ENCODE data around the gene ZNF200. TPM values are rescaled to one million over a fixed set of nuclear protein-coding genes. Genes with fewer than 3 reads are reported as not detected.

ZNF200 gene
- total and polyA plus RNA-seq, 2 donors (not counting 1 experiment from before 2014, with no cell fraction given): 2.7 to 20.1 TPM

DNA sequence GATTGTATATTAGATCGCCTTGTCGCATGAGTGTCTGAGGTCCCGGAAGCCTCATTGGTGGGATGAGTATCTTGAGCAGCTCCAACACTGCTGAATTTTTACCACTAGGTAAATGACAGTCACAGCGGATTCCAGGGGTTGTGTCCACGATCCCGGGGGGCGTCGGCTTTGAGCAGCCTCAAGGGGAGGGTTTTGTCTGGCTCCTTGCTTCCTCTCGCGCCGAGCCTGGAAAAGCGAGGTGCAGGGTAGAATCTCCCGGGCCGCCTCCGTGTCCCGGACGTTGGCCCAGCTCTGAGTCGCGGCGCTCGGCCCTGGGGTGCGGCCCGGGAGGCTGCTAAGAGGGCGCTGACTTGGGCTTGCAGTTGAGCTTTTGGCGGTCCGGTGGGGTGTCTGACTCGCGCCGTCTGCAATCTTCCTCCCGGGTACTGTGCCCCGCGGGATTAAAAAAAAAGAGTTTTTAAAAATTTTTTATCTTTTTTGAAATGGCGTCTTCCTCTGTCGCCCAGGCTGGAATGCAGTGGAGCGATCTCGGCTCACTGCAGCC, 42.4 kb downstream of the ZNF200 start:
- H3K4me2 ChIP-seq (replicated peaks; ENCODE audit: low read depth, low read length, poor library complexity, severe bottlenecking): no peak overlapping the region
- H3K27ac Mint-ChIP-seq: no peak overlapping the region
- no peak for ATAC-seq (ENCODE audit: low read depth)
- H3K36me3 ChIP-seq (replicated peaks in 1 of 2; ENCODE audit: control extremely low read depth in 1 of 2, control insufficient read depth in 1 of 2, extremely low read depth in 1 of 2, insufficient read depth in 2 of 2, low read length in 1 of 2): no peaks in the 10 kb centered on the region
- H3K9ac ChIP-seq (ENCODE audit: low read length): no peak overlapping the region
- H2AFZ ChIP-seq (ENCODE audit: insufficient read depth, low read depth, low read length, poor library complexity, severe bottlenecking): no peak overlapping the region
- H3K9me3 Mint-ChIP-seq (ENCODE audit: insufficient read depth): no peaks in the 10 kb centered on the region
- POLR2A ChIA-PET: no interaction called here
- H3K9me3 ChIP-seq (ENCODE audit: control extremely low read depth in 1 of 3, control insufficient read depth in 2 of 3, insufficient read depth in 1 of 3, low read length in 2 of 3): peaks cover 0 to 71% (median 9%) of the 10 kb centered on the region in 3 donors
- intact Hi-C loops (cut with micrococcal nuclease): no loop called here
- no peaks in the 10 kb centered on the region for H3K79me2 ChIP-seq (ENCODE audit: control insufficient read depth, insufficient read depth, low read length)
- WGBS (ENCODE audit: insufficient coverage): 53% methylated on average over 35 of the region's 36 CpGs
- H3K4me1 Mint-ChIP-seq: peaks cover 33% of the 10 kb centered on the region
- no peak overlapping the region for H3K4me3 ChIP-seq (ENCODE audit: control extremely low read depth in 1 of 5, extremely low read depth in 1 of 5, insufficient read depth in 1 of 5, low read depth in 2 of 5, low read length in 4 of 5)
- peaks cover 62% of the 10 kb centered on the region for H3K27me3 Mint-ChIP-seq
- no peak overlapping the region for H3K4me3 Mint-ChIP-seq
- H4K20me1 ChIP-seq (ENCODE audit: control insufficient read depth, insufficient read depth, low read length, poor library complexity, severe bottlenecking): no peaks in the 10 kb centered on the region
- no peak overlapping the region for H3K27ac ChIP-seq (ENCODE audit: low read length in 2 of 2)
- CTCF ChIA-PET: no interaction called here
- H3K27me3 ChIP-seq (replicated peaks in 1 of 4; ENCODE audit: control extremely low read depth in 1 of 4, control insufficient read depth in 3 of 4, insufficient read depth in 4 of 4, low read length in 3 of 4): peaks cover 0 to 88% (median 62%) of the 10 kb centered on the region in 4 experiments
- peaks cover 27 to 29% of the 10 kb centered on the region in 2 donors for H3K4me1 ChIP-seq (ENCODE audit: control insufficient read depth in 2 of 2, insufficient read depth in 2 of 2, low read length in 2 of 2)
- TF ChIP-seq, protein P1, sequence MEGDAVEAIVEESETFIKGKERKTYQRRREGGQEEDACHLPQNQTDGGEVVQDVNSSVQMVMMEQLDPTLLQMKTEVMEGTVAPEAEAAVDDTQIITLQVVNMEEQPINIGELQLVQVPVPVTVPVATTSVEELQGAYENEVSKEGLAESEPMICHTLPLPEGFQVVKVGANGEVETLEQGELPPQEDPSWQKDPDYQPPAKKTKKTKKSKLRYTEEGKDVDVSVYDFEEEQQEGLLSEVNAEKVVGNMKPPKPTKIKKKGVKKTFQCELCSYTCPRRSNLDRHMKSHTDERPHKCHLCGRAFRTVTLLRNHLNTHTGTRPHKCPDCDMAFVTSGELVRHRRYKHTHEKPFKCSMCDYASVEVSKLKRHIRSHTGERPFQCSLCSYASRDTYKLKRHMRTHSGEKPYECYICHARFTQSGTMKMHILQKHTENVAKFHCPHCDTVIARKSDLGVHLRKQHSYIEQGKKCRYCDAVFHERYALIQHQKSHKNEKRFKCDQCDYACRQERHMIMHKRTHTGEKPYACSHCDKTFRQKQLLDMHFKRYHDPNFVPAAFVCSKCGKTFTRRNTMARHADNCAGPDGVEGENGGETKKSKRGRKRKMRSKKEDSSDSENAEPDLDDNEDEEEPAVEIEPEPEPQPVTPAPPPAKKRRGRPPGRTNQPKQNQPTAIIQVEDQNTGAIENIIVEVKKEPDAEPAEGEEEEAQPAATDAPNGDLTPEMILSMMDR (IDR thresholded peaks at IDR 0.05): no peak
- no peak for TF ChIP-seq EZH2 (IDR thresholded peaks at IDR 0.05; ENCODE audit: borderline replicate concordance, insufficient read depth, low read depth, low read length, poor library complexity, severe bottlenecking)
- no peak for DNase-seq

DNA sequence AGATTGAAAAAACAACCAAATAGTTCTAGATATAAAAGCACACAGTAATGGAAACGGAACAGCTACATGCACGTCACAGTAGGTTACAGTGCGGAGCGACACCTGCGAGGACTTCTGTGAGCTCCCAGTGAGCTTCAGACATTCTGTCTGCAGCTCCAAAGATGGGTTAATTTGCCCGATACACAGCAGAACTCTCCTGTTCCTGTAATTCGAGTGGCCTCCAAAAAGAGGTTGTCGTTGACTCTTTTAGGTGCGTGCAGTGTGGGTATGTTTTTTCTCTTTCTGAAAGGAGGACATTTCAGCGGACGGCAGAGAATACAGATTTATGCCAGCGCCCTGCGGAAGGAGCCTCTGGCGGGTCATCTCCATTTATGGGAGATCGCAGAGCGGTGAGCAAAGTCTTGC, 44.0 kb downstream of the ZNF200 start:
- Mint-ChIP-seq H3K27me3 (peaks cover 72% of the 10 kb centered on the region), H3K9me3 (ENCODE audit: insufficient read depth) (no peaks in the 10 kb centered on the region), H3K4me3 (peak overlapping the region; percentile 51), H3K27ac (peak overlapping the region; percentile 53), H3K4me1 (peaks cover 34% of the 10 kb centered on the region)
- ATAC-seq (ENCODE audit: low read depth) (no peak), DNase-seq (peak; percentile 55)
- Histone ChIP-seq H3K9ac (ENCODE audit: low read length) (no peak overlapping the region), H3K79me2 (ENCODE audit: control insufficient read depth, insufficient read depth, low read length) (no peaks in the 10 kb centered on the region), H3K4me3 (ENCODE audit: control extremely low read depth in 1 of 5, extremely low read depth in 1 of 5, insufficient read depth in 1 of 5, low read depth in 2 of 5, low read length in 4 of 5) (no peak overlapping the region), H2AFZ (ENCODE audit: insufficient read depth, low read depth, low read length, poor library complexity, severe bottlenecking) (no peak overlapping the region), H3K4me2 (replicated peaks; ENCODE audit: low read depth, low read length, poor library complexity, severe bottlenecking) (peak overlapping the region; percentile 1), H3K9me3 (ENCODE audit: control extremely low read depth in 1 of 3, control insufficient read depth in 2 of 3, insufficient read depth in 1 of 3, low read length in 2 of 3) (peaks cover 0 to 80% (median 11%) of the 10 kb centered on the region in 3 donors), H3K36me3 (replicated peaks in 1 of 2; ENCODE audit: control extremely low read depth in 1 of 2, control insufficient read depth in 1 of 2, extremely low read depth in 1 of 2, insufficient read depth in 2 of 2, low read length in 1 of 2) (no peaks in the 10 kb centered on the region), H3K27me3 (replicated peaks in 1 of 4; ENCODE audit: control extremely low read depth in 1 of 4, control insufficient read depth in 3 of 4, insufficient read depth in 4 of 4, low read length in 3 of 4) (peaks cover 0 to 97% (median 73%) of the 10 kb centered on the region in 4 experiments), H3K27ac (ENCODE audit: low read length in 2 of 2) (no peak overlapping the region), H3K4me1 (ENCODE audit: control insufficient read depth in 2 of 2, insufficient read depth in 2 of 2, low read length in 2 of 2) (peaks cover 27 to 29% of the 10 kb centered on the region in 2 donors), H4K20me1 (ENCODE audit: control insufficient read depth, insufficient read depth, low read length, poor library complexity, severe bottlenecking) (no peaks in the 10 kb centered on the region)
- CTCF ChIA-PET: interaction anchor here (0.6 kb wide), 1 partner anchor 17 kb away, joined by 3 read pairs; no protein-coding TSS in a partner anchor
- POLR2A ChIA-PET: no interaction called here
- 18% methylated on average over 15 of the region's 16 CpGs for WGBS (ENCODE audit: insufficient coverage)
- TF ChIP-seq, protein P1 (IDR thresholded peaks at IDR 0.05): no peak
- TF ChIP-seq EZH2 (IDR thresholded peaks at IDR 0.05; ENCODE audit: borderline replicate concordance, insufficient read depth, low read depth, low read length, poor library complexity, severe bottlenecking): no peak
- intact Hi-C loops (cut with micrococcal nuclease): loop anchor here (2.0 kb wide), 1 partner anchor 38 kb away; no protein-coding TSS in a partner anchor

Data from B cell (primary cell).